Measurements from ENCODE around the gene TMEM63C.

GRCh38 chr14:77222546-77223225 is 41.1 kb downstream of the TMEM63C start:
- TF ChIP-seq CTCF (IDR thresholded peaks at IDR 0.05; ENCODE audit: extremely low read depth in 1 of 2, insufficient read depth in 1 of 2, low read depth in 1 of 2, low read length in 2 of 2) (no peak), POLR2A (IDR thresholded peaks at IDR 0.05; ENCODE audit: low read depth, low read length) (no peak), MYC (IDR thresholded peaks at IDR 0.05; ENCODE audit: low read depth, low read length) (no peak), POLR2AphosphoS5 (IDR thresholded peaks at IDR 0.05; ENCODE audit: insufficient read depth, low read depth, low read length) (no peak)
